ENCODE measurements around the gene NEAT1.

The NEAT1 gene

GRCh38 chr11:65422633-65423515 is at the start of gene NEAT1:
NEAT1 (plus strand) TSS chr11:65422798.
- TF ChIP-seq, protein P1, sequence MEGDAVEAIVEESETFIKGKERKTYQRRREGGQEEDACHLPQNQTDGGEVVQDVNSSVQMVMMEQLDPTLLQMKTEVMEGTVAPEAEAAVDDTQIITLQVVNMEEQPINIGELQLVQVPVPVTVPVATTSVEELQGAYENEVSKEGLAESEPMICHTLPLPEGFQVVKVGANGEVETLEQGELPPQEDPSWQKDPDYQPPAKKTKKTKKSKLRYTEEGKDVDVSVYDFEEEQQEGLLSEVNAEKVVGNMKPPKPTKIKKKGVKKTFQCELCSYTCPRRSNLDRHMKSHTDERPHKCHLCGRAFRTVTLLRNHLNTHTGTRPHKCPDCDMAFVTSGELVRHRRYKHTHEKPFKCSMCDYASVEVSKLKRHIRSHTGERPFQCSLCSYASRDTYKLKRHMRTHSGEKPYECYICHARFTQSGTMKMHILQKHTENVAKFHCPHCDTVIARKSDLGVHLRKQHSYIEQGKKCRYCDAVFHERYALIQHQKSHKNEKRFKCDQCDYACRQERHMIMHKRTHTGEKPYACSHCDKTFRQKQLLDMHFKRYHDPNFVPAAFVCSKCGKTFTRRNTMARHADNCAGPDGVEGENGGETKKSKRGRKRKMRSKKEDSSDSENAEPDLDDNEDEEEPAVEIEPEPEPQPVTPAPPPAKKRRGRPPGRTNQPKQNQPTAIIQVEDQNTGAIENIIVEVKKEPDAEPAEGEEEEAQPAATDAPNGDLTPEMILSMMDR (IDR thresholded peaks at IDR 0.05; ENCODE audit: borderline replicate concordance, insufficient read depth, low read depth, low read length), result no peak

DNA sequence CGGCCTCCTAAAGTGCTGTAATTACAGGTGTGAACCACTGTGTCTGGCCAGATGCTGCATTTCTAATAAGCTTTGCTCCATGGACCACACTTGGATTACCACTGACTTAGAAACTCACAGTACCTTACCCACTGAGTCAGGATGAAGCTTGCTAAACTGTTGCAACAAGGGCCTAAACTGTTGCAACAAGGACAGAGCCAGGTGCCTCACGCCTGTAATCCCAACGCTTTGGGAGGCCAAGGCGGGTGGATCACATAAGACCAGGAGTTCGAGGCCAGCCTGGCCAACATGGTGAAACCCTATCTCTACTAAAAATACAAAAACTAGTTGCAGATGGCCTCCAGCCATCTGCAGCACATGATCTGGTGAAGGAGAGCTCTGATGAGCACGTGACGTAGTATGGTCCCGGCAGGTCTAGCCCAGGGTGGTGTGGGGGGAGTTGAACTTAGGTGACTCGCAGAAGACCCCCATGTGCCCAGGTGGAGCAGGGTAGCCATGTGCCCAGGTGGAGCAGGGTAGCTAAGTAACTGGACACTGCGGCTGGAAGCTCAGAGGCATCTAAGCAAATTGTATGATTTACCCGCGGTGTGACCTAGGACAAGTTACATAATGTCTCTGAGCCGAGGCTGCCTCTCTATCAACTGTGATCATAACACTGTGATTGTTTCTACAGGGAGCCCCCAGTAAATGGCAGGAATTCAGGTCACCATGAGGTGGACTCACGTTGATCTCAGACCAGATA is 48.6 kb upstream of the NEAT1 start:
- TF ChIP-seq, protein P1 (IDR thresholded peaks at IDR 0.05; ENCODE audit: borderline replicate concordance, insufficient read depth, low read depth, low read length), result no peak
- H3K4me3 ChIP-seq (ENCODE audit: low read depth, low read length), result no peak overlapping the region

More at GRCh38 chr11:65422633-65423515, at the start of gene NEAT1:
- H3K4me3 ChIP-seq (ENCODE audit: low read depth, low read length), result peak within 1 kb of the TSS; percentile 94

- no peak overlapping the region for H3K4me3 ChIP-seq (ENCODE audit: low read depth, low read length)
Observed at GRCh38 chr11:65375012-65375411, 47.6 kb upstream of the NEAT1 start.

DNA sequence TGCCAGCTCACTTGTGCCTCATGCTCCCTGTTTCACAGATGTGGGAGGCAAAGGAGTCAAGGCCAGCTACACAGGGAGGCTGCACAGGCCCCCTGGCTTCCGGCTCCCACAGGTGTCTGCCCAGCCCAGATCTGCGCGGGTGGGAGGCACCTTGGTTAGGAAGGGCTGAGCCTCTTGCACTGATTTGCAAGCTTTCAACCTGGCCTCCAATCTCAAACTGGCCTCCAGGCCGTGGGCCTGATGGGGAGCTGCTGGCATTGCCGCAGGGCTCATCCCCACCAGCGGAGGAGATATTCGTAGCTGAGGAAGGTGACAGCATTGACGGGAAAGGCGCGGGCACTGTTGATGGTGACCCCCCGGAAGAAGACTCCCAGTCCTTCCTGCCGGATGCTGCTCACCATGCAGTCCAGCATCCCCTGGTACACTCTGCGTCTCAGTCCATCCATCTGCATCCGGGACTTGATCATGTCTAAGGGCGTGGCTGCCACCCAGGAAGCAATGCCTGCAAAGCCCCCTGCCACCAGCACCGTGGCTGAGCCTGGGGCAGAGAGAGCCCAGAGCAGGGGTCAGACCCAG is 46.4 kb upstream of the NEAT1 start:
- TF ChIP-seq, protein P1 (IDR thresholded peaks at IDR 0.05; ENCODE audit: borderline replicate concordance, insufficient read depth, low read depth, low read length), result no peak
- H3K4me3 ChIP-seq (ENCODE audit: low read depth, low read length), result no peak overlapping the region

More at GRCh38 chr11:65375012-65375411, 47.6 kb upstream of the NEAT1 start:
- TF ChIP-seq, protein P1 (IDR thresholded peaks at IDR 0.05; ENCODE audit: borderline replicate concordance, insufficient read depth, low read depth, low read length), result no peak

DNA sequence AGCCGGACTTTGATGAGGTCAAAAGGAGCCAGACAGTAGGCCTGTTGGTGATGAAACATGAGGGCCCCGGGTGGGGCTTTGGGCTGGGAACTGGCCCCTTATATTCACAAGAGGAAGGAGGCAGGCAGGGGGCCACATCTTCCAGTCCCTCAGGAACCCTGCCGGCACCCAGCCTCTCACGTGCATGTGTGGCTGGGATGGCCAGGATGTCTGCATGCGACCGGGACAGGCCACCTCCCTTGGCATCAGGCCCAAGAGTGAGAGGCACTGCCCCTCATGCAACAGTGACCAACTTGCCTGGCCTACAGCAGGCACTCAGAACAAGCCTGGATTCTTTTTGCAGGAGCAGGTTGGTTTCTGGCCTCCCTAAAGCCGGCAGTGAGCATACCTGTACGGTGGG is 45.6 kb upstream of the NEAT1 start:
- no peak overlapping the region for H3K4me3 ChIP-seq (ENCODE audit: low read depth, low read length)
- TF ChIP-seq, protein P1 (IDR thresholded peaks at IDR 0.05; ENCODE audit: borderline replicate concordance, insufficient read depth, low read depth, low read length), result no peak

DNA sequence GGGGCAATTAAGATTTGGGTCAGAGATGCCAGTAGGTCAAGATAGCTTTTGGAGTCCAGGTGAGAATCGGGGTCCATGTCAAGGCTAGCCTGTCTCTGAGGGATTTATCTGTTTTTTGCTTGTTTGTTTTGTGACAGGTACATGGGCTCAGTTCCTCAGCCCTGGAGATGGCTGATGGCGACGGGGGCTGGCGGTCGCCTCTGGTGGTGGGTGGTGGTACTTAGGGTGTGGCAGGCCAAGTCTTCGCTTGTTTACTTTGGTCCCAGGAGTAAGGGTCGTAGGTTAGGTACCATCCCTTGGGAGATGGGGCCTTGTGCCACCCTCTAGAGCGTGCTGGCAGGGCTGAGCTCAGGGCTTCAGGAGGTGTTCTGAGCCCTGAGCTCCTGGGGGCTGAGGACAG is 44.8 kb upstream of the NEAT1 start:
- TF ChIP-seq, protein P1 (IDR thresholded peaks at IDR 0.05; ENCODE audit: borderline replicate concordance, insufficient read depth, low read depth, low read length), result peak; percentile 44; the same call in 1 of the 2 replicates
- no peak overlapping the region for H3K4me3 ChIP-seq (ENCODE audit: low read depth, low read length)

All from GM12875 (cell line).